HEK293 (cell line): Measurements from ENCODE around the gene CCBE1.

Experiments used
- ZNF530 ChIP-seq: fragments of 450-650 bp; formaldehyde crosslinking; IDR thresholded peaks from 2 replicates; pipeline ENCODE4 v1.5.1; 2016; ENCODE audit warnings: low read depth, missing biosample characterization, missing genetic modification characterization
- TF ChIP-seq, protein P1 (sequence below): fragments of 450-650 bp; formaldehyde crosslinking; IDR thresholded peaks from 2 replicates; pipeline ENCODE4 v1.5.1; 2016; ENCODE audit warnings: missing biosample characterization, missing genetic modification characterization
- TF ChIP-seq, protein P2 (sequence below): fragments of 450-650 bp; formaldehyde crosslinking; IDR thresholded peaks from 2 replicates; pipeline ENCODE4 v1.5.1; 2016; ENCODE audit warnings: missing biosample characterization, missing genetic modification characterization

- TF ChIP-seq, protein P1, sequence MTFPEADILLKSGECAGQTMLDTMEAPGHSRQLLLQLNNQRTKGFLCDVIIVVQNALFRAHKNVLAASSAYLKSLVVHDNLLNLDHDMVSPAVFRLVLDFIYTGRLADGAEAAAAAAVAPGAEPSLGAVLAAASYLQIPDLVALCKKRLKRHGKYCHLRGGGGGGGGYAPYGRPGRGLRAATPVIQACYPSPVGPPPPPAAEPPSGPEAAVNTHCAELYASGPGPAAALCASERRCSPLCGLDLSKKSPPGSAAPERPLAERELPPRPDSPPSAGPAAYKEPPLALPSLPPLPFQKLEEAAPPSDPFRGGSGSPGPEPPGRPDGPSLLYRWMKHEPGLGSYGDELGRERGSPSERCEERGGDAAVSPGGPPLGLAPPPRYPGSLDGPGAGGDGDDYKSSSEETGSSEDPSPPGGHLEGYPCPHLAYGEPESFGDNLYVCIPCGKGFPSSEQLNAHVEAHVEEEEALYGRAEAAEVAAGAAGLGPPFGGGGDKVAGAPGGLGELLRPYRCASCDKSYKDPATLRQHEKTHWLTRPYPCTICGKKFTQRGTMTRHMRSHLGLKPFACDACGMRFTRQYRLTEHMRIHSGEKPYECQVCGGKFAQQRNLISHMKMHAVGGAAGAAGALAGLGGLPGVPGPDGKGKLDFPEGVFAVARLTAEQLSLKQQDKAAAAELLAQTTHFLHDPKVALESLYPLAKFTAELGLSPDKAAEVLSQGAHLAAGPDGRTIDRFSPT (tag by site-specific recombination): no peak
- TF ChIP-seq, protein P2, sequence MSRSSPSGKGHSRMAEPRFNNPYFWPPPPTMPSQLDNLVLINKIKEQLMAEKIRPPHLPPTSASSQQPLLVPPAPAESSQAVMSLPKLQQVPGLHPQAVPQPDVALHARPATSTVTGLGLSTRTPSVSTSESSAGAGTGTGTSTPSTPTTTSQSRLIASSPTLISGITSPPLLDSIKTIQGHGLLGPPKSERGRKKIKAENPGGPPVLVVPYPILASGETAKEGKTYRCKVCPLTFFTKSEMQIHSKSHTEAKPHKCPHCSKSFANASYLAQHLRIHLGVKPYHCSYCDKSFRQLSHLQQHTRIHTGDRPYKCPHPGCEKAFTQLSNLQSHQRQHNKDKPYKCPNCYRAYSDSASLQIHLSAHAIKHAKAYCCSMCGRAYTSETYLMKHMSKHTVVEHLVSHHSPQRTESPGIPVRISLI (tag by site-specific recombination): no peak
- no peak for TF ChIP-seq ZNF530 (tag by site-specific recombination)
Measured at GRCh38 chr18:59458575-59458974, 238.6 kb downstream of the CCBE1 start.
